T-helper 1 cell treated with Interleukin-12 subunit alpha and Interleukin-12 subunit beta and Interleukin-4 antibody, amounts not matched to agents 30 μg/mL and 1 μg/mL, for 36 hours (primary cell): ENCODE data around the gene SH3TC1.

ENCODE experiments used
- H3K27ac Mint-ChIP-seq: one replicate; pipeline ENCODE4 v1.8.0; 2021; ENCODE audit warnings: mild to moderate bottlenecking, mixed read lengths
- H3K27me3 Mint-ChIP-seq: one replicate; pipeline ENCODE4 v1.8.0; 2021; ENCODE audit warnings: low read depth, mixed read lengths
- H3K36me3 Mint-ChIP-seq: one replicate; pipeline ENCODE4 v1.8.0; 2021; ENCODE audit warnings: low read depth, mixed read lengths
- H3K4me1 Mint-ChIP-seq: one replicate; pipeline ENCODE4 v1.8.0; 2021; ENCODE audit warnings: low read depth, mixed read lengths
- H3K4me3 Mint-ChIP-seq: one replicate; pipeline ENCODE4 v1.8.0; 2021; ENCODE audit warnings: mild to moderate bottlenecking, moderate library complexity, mixed read lengths
- H3K9me3 Mint-ChIP-seq: one replicate; pipeline ENCODE4 v1.8.0; 2021; ENCODE audit warnings: mixed read lengths

SH3TC1 gene

DNA sequence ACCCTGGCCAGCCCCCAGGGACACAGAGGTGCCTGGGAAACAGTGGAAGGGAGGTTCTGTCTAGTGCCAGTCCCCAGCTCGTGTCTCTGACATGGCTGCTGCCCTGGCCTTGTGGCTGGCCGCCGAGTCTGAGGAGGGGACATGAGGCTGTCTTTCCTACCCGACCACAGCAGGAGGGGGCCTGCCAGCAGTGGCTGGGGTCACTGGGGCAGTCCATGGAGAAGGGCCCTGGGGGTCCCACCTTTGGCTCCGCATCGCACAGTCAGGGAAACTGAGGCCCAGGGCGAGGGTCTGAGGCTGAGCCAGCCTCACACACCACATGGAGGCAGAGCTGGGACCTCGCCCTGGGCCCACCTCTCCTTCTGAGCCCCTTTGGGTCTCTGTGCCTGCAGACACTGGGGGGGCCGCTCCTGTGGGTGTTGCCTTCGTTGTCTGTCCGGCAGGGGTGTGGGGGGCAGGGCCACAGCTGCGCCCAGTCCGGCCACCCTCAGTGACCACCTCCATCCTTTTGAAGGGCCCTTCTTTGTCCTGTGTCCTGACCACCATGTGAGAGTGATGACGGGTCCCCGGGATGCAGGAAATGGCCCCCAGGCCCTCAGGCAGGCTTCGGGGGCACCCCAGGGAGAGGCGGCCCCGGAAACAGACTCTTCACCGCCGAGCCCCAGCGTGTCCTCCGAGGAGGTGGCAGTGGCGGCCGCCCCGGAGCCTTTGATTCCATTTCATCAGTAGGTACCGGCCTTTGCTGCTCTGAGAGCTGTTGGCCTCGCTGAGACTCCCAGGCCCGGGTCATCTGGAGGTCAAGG lies 17.6 kb downstream of the SH3TC1 start:
- H3K4me1 Mint-ChIP-seq, result peaks cover 6% of the 10 kb centered on the region
- no peak overlapping the region for H3K4me3 Mint-ChIP-seq
- no peak overlapping the region for H3K27ac Mint-ChIP-seq
- H3K9me3 Mint-ChIP-seq, result no peaks in the 10 kb centered on the region
- no peaks in the 10 kb centered on the region for H3K27me3 Mint-ChIP-seq
- peaks cover 24% of the 10 kb centered on the region for H3K36me3 Mint-ChIP-seq

DNA sequence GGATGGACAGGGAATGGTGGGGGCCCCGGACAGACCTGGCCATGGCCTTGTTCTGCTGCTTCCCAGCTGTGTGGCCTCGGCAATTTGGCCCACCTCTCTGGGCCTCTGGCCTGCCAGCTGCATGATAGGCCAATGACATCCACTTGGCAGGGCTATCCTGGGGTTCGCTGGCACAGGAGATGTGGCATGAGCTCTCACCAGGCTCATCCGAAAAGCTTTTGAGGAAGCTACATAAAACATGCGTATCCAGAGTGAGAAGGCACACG lies 18.1 kb downstream of the SH3TC1 start:
- peaks cover 26% of the 10 kb centered on the region for H3K36me3 Mint-ChIP-seq
- H3K4me3 Mint-ChIP-seq, result no peak overlapping the region
- H3K9me3 Mint-ChIP-seq, result no peaks in the 10 kb centered on the region
- H3K27me3 Mint-ChIP-seq, result no peaks in the 10 kb centered on the region
- H3K4me1 Mint-ChIP-seq, result peaks cover 10% of the 10 kb centered on the region
- no peak overlapping the region for H3K27ac Mint-ChIP-seq

DNA sequence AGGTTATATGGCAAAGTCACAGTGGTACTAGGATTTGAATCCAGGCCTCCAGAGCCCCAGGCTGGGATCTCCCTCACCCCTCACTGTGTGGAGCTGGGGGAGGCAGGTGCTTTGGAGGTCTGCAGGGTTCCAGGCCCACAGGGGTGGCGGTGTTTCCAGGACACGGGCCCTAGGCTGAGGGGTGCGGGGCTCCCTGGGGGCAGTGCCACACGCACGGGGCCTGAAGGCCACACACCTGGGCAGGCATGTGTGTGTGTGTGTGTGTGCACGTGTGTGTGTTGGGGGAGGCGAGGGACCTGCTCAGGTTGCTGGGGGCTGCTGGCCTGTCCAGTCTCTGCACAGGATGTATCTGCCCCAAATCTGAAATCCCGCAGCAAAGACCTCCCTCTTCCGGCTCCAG lies 18.8 kb downstream of the SH3TC1 start:
- Mint-ChIP-seq H3K27ac (no peak overlapping the region), H3K36me3 (peaks cover 31% of the 10 kb centered on the region), H3K9me3 (no peaks in the 10 kb centered on the region), H3K27me3 (no peaks in the 10 kb centered on the region), H3K4me3 (no peak overlapping the region), H3K4me1 (peaks cover 10% of the 10 kb centered on the region)

DNA sequence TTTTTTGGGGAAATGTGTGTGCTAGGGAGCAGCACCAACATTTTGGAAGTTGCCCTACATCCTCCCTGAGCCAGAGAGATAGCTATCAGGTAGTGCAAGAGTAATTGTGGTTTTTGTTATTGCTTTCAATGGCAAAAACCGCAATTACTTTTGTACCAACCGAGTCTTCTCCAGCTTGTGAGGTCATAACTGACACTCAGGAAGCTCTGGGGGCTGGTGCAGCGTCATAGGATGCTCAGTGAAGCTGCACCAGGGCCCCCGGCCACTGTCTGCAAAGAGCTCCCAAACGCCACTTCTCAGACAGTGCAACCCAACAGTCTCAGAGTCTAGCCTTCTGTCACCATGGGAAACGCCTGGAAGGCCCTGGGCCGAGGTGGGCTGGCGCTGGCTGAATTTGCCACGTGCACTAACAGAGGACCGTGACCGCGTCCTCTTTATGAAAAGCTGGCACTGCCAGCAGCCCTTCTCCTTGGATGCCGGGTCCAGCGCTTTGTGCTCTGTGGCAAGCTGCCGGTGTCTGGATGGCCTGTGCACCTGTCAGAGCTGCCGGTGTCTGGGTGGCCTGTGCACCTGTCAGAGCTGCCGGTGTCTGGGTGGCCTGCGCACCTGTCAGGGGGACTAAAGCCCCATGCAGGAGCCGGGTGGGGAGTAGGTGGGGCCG lies 19.4 kb downstream of the SH3TC1 start:
- no peaks in the 10 kb centered on the region for H3K9me3 Mint-ChIP-seq
- peaks cover 10% of the 10 kb centered on the region for H3K4me1 Mint-ChIP-seq
- no peaks in the 10 kb centered on the region for H3K27me3 Mint-ChIP-seq
- H3K36me3 Mint-ChIP-seq, result peaks cover 31% of the 10 kb centered on the region
- no peak overlapping the region for H3K27ac Mint-ChIP-seq
- no peak overlapping the region for H3K4me3 Mint-ChIP-seq

DNA sequence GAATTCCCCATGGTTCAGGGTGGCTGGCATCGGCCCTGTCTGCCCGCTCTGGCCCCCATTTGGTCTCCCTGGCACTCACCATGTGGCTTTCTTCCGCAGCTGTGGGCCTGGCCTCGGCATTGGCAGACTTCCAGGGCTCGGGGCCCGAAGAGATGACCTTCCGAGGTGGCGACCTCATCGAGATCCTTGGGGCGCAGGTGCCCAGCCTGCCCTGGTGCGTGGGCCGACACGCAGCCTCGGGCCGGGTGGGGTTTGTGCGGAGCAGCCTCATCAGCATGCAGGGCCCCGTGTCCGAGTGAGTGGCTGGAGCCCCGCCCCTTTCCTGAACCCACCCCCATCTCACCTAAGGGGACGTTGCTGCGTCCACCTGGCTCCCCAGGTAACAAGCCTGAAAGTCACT lies 20.1 kb downstream of the SH3TC1 start:
- no peak overlapping the region for H3K4me3 Mint-ChIP-seq
- H3K27me3 Mint-ChIP-seq, result no peaks in the 10 kb centered on the region
- H3K9me3 Mint-ChIP-seq, result no peaks in the 10 kb centered on the region

GRCh38 chr4:8220661-8221450 lies 21.8 kb downstream of the SH3TC1 start:
- peaks cover 13% of the 10 kb centered on the region for H3K4me1 Mint-ChIP-seq
- no peak overlapping the region for H3K27ac Mint-ChIP-seq
- no peaks in the 10 kb centered on the region for H3K9me3 Mint-ChIP-seq
- H3K4me3 Mint-ChIP-seq, result no peak overlapping the region
- no peaks in the 10 kb centered on the region for H3K27me3 Mint-ChIP-seq
- H3K36me3 Mint-ChIP-seq, result peaks cover 47% of the 10 kb centered on the region

More for the DNA sequence above, 20.1 kb downstream of the SH3TC1 start:
- Mint-ChIP-seq H3K36me3 (peaks cover 37% of the 10 kb centered on the region), H3K4me1 (peaks cover 10% of the 10 kb centered on the region), H3K27ac (no peak overlapping the region)

DNA sequence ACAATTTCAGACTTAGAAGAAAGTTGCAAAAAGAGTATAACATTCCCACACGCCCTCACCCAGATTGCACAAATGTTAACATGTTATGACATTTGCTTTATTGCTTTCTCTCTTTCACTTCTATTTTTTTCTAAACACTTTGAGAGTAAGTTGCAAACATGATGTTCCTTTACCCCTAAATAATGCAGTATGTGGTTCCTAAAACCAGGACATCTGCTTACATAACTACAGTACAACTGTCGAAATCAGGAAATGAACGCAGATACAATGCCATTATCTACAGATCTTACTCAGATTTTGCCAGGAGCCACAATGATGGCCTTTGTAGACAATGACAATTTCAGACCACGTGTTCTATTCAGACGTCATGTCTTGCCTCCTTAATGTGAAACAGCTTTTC lies 22.4 kb downstream of the SH3TC1 start:
- Mint-ChIP-seq H3K27ac (peak overlapping the region; percentile 54), H3K4me1 (peaks cover 13% of the 10 kb centered on the region), H3K36me3 (peaks cover 49% of the 10 kb centered on the region), H3K4me3 (no peak overlapping the region), H3K9me3 (no peaks in the 10 kb centered on the region), H3K27me3 (no peaks in the 10 kb centered on the region)

DNA sequence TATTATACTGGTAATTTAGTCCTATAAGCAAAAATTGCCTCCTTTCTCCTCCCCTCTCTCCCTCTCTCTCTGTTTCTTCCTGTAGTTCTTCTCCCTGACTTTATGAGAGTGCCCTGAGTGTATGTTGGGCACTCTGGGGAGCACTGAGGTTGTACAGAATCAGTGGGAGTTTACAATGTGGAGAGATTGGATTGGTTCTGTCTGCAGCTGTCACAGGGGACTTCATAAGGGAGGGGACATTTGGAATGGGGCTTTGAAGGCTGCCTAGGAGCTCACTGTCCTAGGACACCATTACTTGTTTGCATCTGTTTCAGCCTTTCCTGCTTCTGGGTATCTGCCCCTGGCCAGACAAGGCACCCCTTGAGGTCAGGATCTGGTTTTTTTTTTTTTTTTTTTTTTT lies 22.9 kb downstream of the SH3TC1 start:
- Mint-ChIP-seq H3K4me1 (peaks cover 13% of the 10 kb centered on the region), H3K36me3 (peaks cover 50% of the 10 kb centered on the region), H3K9me3 (no peaks in the 10 kb centered on the region), H3K27me3 (no peaks in the 10 kb centered on the region), H3K27ac (peak overlapping the region; percentile 54), H3K4me3 (no peak overlapping the region)

DNA sequence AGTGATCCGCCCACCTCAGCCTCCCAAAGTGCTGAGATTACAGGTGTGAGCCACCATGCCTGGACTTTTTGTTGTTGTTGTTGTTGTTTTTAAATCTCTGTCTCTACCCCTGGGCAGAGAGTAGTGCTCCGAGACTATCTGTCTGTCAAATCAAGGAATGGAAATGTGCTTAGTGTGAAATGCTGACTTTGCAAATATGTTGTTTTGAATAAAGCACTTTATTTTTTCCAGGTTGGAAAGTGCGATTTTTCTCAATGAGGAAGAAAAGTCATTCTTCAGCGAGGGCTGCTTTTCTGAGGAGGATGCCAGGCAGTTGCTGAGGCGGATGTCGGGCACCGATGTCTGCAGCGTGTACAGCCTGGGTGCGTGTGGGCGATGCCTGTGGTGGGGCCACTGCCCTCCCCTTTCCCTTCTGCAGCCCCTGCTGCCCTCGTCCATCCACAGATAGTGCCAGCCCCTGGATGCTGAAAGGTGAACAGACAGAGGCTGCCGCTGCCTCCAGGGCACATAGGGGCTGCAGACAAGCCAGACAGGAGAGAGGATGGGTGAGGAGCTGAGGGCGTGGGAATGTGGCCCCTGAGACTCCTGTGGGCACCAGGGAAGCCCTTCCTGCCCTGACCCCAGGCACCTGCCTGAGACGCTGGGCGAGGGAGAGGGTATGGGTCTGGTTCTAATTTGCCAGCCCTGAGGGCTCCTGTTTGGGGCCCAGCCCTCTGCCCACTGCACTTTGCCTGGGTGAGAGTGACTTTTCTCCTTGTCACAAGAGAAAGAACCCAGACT lies 23.7 kb downstream of the SH3TC1 start:
- Mint-ChIP-seq H3K9me3 (no peaks in the 10 kb centered on the region), H3K4me3 (no peak overlapping the region), H3K27ac (no peak overlapping the region), H3K4me1 (peaks cover 13% of the 10 kb centered on the region), H3K27me3 (no peaks in the 10 kb centered on the region), H3K36me3 (peaks cover 48% of the 10 kb centered on the region)

DNA sequence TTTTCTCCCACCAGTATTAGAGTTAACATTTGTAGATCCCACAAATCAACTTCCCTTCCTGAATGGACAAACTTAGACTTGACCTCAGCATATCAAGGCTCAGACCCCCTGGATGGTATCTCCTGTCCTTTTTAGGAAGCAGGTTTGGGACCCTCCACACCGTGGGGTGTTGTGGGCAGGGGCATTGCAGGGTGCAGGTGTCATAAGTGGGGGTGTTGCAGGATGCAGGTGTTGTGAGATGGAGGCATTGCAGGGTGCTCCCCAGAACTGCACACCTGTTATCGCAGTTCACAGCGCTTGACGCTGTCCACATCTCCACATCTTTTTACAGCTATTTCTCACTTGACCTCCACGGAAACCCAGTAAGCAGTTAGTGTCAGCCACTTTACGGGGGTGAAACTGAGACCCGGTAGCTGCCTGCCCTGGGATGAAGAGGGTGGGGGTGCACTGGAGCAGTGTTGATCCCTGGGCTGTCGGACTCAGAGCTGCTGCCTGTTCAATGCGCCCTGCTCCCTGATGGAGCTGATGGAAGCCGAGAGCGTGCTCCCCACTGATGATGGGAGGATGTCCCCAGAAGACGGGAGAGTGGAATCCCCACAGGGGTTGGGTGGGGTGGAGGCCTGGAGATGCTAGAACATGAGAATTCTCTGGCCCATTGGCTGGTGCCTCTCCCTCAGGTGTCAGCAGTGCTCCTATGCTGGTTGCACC lies 25.3 kb downstream of the SH3TC1 start:
- peaks cover 19% of the 10 kb centered on the region for H3K4me1 Mint-ChIP-seq
- H3K9me3 Mint-ChIP-seq, result no peaks in the 10 kb centered on the region
- H3K27ac Mint-ChIP-seq, result no peak overlapping the region
- H3K27me3 Mint-ChIP-seq, result no peaks in the 10 kb centered on the region
- H3K36me3 Mint-ChIP-seq, result peaks cover 48% of the 10 kb centered on the region
- no peak overlapping the region for H3K4me3 Mint-ChIP-seq

DNA sequence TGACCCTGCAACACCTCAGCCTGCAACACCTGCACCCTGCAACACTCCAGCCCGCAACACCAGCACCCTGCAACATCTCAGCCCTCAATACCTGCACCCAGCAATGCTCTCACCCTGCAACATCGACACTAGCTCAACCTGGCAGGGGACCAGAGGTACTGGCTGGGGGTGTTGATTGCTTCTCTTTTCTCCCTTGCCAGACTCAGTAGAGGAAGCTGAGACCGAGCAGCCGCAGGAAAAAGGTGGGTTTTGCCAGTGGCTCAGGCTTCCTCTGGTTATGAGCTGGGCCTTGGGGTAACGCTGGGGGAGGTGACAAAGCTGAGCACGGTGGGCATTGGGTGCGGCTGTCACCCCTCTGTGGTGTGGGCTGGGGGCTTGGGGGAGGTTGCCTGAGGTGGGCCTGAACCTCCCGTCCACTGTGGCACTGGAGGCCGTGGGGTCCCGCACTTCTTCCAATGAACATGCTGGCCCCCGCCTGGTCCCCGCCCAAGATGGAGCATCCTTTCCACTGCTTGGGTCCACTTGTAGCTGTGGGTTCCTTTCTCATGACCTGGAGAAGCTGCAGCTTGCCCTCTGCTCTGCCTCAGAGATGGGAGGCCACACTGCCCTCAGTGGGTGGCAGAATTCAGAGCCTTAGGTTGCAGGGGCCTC lies 26.0 kb downstream of the SH3TC1 start:
- peaks cover 19% of the 10 kb centered on the region for H3K4me1 Mint-ChIP-seq

GRCh38 chr4:8225706-8226443 lies 26.8 kb downstream of the SH3TC1 start:
- H3K4me1 Mint-ChIP-seq, result peaks cover 19% of the 10 kb centered on the region
- no peaks in the 10 kb centered on the region for H3K27me3 Mint-ChIP-seq
- no peak overlapping the region for H3K27ac Mint-ChIP-seq
- peaks cover 35% of the 10 kb centered on the region for H3K36me3 Mint-ChIP-seq
- H3K4me3 Mint-ChIP-seq, result no peak overlapping the region
- no peaks in the 10 kb centered on the region for H3K9me3 Mint-ChIP-seq

More for the DNA sequence above, 26.0 kb downstream of the SH3TC1 start:
- Mint-ChIP-seq H3K36me3 (peaks cover 42% of the 10 kb centered on the region), H3K27ac (no peak overlapping the region), H3K4me3 (no peak overlapping the region), H3K27me3 (no peaks in the 10 kb centered on the region), H3K9me3 (no peaks in the 10 kb centered on the region)

DNA sequence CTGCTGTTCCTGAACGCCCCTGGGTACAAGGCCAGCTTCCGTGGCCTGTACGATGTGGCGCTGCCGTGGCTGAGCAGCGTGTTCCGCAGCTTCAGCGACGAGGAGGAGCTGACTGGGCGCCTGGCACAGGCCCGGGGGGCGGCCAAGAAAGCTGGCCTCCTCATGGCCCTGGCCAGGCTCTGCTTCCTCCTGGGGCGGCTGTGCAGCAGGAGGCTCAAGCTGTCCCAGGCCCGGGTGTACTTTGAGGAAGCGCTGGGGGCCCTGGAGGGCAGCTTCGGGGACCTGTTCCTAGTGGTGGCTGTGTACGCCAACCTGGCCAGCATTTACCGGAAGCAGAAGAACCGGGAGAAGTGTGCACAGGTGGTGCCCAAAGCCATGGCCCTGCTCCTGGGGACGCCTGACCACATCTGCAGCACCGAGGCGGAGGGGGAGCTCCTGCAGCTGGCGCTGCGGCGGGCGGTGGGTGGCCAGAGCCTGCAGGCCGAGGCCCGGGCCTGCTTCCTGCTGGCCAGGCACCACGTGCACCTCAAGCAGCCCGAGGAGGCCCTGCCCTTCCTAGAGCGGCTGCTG lies 28.2 kb downstream of the SH3TC1 start:
- Mint-ChIP-seq H3K4me3 (no peak overlapping the region), H3K36me3 (peaks cover 30% of the 10 kb centered on the region), H3K27ac (no peak overlapping the region), H3K9me3 (no peaks in the 10 kb centered on the region), H3K4me1 (peaks cover 11% of the 10 kb centered on the region), H3K27me3 (no peaks in the 10 kb centered on the region)
